HG03103 (cell line): ENCODE results near the gene DENND5A.

Experiments used
- ATAC-seq: cut with Tn5 transposase; IDR thresholded peaks from one replicate; pipeline ENCODE4 v1.9.1; 2021; ENCODE audit warnings: low read depth; ENCODE audit not compliant: unreplicated experiment

The DENND5A gene

DNA sequence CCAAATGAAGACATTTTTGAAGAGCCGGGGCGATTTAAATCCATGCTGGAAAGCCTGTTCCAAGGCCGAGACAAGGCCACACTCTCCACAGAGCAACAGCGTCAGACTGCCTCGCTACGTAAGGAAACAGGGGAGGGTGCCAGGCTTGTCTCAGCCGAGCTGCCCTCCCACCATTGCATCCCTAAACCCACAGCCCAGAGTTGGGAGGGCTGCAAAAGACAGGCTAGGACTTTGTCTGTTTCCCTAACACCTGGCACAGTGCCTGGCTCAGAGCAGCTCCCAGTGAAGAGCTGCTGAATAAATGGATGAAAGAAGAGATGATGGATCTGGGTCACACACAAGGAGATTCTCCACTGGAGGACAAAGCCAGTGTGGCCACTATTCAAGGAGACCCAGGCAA lies 122.4 kb downstream of the DENND5A start:
- no peak for ATAC-seq

DNA sequence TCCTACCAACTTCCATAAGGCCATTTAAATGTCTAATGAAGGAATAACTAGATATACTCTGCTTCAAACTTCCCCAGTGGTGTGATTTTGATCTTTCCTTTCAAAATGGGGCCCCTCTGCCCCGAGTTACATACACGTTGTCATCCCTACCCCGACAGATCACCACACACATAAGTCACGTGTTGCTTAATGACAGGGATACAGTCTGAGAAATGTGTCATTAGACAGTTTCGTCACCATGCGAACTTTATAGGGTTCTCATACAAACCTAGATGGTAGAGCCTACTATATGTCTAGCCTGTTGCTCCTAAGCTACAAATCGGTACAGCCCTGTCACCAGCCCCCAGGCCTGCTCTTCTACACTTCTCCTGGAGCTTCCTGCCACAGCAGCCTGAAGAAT lies 124.0 kb downstream of the DENND5A start:
- ATAC-seq: no peak

DNA sequence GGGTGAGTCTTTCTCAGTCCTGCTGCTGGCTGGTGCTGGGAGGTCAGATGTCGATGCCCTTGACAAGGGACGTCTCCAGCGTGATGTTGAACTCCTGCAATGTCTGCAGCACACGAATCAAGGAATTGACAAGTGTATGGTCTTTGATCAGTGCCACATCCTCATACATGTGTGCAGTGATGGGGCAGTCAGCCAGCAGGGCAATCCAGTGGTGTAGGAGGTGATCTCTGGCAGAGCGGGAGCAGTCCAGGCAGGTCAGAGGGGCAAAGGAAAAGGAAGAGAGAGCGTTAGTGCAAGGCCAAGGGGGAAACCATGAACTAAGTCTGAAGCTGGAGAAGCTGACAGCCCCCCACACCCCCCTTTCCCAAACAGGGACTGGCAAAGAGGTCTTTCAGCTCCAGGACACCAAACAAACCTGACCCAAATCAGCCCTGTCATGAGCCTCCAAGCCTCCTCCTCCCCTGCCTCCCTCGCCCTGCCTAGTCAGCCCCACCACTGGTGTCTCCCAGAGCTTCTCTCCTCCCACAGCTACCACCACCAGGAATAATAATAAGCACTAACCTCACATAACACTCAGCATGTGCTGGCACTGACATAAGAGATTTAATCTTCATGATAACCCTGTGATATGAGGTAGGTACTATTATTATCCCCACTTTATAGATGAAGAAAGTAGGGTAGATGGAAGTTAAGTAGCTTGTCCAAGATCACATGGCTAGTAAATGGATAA lies 125.4 kb downstream of the DENND5A start:
- no peak for ATAC-seq

DNA sequence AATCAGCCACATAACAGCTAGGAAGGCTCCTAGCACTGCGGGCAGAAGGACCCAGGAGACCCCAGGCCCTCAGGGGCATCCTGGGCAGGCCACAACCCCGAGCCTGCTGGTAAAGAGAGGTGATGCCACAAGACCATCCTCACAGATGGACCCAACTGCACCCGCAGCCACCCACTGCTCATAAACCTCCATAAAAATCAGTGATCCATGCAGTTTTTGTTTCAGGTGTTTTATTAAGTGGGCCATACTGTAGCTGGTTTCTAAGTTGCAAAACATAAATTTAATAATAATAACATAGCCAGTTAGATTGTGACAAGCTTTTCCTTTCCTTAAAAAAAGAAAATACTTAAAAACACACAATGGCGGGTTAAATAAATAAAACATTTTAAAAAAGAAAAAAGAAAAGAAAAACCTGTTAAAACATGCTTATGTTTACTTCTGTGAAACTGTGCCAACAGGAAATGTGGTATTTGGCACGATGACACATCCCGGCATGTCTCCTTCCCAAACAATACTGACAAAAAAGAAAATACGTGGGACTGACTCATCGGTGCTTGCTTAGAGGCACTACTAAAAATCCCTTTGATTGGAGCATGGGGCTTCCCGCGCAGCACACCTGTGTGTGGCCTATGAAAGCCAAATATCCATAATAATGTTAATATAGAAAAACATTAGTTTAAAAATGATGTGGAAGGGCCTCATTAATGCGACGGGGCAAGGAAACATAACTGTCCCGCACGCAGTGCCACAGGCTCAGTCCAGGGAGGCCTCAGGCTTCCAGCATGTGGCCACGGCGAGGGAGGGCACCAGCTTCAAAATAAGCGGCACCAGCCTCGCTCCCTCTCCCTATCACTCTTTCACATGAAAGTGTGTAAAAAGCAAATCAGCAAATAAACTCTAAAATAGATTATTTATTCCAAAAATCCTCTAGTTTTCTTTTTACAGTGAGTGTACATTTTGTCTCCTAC lies 126.3 kb downstream of the DENND5A start:
- no peak for ATAC-seq

DNA sequence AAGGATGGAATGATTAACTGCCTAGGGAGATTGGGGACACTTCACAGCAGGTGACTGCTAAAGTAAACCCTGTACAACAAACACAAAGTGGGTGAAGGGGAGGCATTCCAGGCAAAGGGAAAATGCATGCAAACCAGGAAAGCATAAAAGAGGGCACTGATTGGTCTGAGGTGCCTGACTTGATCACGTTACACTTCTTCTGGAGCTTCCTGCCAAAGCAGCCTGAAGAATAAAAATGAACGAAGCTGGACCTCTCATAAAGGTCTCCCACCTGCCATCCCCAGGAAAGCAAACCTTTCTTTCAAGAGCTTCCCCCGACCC lies 127.1 kb downstream of the DENND5A start:
- ATAC-seq: no peak

DNA sequence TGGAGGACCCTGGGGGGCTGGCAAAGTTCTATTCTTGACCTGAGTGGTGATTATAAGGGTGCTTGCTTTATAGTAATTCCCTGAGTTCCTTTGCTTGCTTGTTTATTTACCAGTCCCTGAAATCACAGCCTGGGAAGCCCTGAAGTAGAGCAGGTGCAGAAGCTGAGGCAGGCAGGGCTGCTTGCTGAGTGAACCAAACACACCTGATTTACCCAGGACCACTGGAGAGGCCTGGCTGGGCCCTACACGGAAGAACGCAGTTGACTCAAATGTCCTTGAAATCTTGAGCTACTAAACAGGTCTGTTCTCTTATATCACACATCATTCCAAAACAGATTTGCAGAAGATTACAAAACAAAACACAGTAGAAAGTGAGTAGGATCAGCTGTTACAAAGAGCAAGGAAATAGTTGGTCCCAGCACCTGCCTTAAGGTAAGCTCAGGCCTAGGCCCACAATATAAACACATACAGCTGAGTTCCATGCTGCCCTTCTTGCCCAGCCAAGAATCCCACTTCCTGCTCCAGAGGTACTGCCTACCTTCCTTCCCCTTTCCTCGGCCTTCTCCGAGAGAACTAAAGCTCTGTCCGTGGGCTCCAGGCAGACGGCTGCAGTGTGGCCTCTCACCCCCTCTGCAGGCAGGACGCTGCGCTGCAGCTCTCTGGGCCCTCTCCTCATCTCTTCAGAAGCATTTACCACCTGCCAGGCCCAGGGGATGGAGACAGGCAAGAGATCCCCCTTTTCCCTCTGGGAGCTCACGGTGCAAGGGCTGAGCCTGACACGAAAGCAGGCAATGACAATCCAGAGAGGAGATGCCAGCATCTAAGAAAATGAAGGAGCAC lies 127.6 kb downstream of the DENND5A start:
- ATAC-seq: peak; percentile 73

DNA sequence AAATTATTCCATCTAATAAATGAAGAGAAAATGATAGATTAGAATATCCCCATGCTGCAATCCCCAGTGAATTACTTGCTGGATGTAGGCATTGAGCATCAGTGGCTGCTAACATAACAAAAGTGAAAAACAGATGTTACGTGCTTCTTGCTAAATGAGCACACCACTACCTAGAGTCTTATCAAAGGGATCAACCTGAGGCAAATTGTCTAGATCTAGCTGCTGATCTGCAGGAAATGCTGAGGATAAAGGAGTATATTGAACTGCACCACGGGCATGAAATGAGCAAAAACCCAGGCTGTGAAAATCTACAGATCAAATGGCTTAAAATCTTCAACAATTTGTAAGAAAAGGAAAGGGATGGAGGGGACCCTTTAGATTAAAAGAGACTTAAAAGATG lies 128.4 kb downstream of the DENND5A start:
- no peak for ATAC-seq

DNA sequence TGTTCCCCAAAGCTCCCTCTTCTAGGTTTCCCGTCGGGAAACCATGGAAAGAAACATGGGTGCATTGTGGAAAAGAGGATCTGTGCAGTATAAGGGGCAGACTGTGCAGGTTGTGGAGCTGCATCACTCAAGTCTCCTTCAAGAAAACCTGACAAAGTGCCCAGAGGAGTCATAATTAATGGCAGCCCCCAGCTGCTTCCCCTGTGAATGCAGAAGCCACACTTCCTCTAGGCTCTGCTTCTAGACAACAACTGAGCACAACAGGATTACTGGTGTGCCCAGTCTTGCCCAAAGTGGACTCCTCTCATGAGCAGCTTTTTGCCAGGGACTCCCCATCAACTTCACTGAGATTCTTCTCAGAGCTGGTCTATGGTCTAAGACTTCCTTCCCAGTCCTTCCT lies 131.2 kb downstream of the DENND5A start:
- ATAC-seq: no peak

DNA sequence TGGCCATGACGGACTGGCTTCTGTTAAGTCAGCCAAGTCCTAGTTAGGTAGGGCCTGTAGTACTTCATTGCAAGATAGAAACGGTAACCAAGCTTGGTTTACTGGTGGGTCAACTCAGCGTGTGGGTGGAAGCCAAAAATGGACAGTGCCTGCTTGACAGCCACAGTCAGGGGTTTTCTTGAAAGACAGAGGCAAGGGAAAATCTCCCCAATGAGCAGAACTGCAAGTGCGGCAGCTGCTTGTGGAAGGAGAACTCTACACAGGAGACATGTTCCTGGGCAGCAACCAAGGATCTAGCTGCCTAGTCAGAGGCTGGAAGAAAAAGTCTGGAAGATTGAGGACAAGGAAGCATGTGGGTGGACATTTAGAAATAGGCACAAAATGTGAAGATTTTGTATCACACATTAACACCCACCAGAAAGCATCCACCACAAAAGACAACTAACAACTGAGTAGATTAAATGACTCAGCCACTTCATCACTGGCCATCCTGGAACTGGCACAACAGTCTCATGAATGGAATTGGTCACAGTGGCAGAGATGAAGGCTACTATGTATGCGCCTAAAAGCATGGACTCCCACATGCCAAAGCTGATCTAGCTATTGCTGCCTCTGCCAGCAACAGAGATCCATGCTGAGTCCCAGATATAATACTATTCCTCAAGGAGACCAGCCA lies 132.8 kb downstream of the DENND5A start:
- ATAC-seq: no peak

DNA sequence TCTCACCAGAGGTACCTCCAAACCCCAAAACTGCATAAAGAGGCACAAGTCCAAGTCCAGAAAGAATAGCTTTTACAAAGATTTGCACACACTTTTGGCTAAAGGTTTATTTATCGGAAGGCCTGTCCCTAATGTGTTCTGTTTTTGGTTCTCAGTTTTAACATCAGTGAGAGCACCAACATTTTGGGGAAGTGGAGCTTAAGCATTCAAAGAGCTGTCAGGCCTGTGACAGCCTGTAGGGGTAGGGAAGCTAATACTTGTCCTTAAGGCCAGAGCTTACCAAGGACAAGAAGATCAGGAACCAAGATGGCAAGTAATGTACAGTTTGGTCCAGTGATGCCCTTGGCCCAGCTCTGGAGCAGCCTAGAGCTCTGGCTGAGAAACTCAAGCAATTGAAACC lies 134.9 kb downstream of the DENND5A start:
- ATAC-seq: no peak

DNA sequence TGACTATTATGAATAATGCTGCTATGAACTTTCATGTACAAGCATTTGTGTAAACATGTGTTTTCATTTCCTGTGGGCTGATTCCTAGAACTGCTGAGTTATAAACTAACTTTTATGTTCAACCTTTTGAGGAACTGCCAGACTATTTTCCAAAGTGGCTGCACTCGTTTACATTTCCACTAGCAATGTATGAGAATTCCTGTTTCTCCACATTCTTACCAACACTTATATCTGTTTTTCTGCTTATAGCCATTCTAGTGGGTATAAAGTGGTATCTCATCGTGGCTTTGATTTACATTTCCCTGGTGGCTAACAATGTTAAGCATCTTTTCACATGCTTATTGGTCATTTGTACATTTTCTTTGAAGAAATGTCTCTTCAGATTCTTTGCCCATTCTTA lies 138.5 kb downstream of the DENND5A start:
- ATAC-seq: no peak

DNA sequence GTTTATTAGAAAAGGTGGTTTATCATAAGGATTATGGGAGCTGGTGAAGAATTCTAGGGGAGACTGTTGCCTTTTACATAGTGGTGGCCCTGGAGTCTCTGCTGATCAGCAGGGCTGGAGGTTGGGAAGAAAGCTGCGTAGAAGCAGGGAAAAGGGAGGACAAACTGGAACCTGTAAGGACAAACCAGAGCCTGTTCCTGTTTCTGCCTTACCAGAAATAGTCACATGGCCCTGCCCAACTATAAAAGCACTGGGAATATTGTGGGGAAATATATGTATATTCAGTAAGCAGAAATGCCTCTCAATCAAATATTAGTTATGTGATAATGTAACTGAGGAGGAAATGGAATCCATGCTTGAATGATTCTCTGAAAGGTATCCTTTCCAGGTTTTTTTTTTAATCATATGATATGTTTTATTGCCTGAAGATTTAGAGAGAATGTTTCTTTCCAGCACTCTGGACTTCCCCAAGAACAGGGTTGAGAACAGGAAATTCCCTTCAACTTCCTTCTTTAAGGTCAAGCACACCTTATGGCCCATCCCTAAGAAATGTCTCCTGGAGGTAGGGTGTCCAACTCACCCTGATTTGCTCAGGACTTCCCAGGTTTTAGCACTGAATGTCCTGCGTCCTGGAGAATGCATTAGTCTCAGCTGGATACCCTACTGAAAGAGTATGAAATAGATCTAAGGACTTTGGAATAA lies 139.8 kb downstream of the DENND5A start:
- ATAC-seq: no peak

DNA sequence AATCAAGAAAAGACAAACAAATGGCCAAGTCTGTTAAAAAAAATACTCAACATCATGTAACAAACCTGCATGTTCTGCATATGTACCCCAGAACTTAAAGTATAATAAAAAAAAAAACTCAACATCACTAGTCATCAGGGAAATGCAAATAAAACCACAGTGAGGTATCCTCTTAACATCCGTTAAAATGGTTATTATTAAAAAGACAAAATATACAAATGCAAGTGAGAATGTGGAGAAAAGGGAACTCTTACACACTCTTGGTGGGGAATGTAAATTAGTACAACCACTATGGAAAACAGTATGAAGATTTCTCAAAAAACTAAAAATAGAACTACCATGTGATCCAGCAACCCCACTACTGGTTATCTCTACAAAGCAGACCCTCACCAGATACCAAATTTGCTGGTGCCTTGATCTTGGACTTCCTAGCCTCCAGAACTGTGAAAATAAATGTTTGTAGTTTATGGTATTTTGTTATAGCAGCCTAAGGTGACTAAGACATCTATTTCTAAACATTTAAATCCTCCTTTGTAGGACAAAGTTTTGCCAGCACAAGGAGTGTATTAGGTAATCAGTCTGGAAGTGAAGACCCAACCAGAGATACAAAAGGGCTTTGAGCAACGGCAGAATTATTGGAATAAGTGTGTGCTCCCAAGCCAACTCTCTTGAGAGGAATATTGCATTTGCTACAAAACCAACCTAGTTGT lies 141.4 kb downstream of the DENND5A start:
- ATAC-seq: no peak

DNA sequence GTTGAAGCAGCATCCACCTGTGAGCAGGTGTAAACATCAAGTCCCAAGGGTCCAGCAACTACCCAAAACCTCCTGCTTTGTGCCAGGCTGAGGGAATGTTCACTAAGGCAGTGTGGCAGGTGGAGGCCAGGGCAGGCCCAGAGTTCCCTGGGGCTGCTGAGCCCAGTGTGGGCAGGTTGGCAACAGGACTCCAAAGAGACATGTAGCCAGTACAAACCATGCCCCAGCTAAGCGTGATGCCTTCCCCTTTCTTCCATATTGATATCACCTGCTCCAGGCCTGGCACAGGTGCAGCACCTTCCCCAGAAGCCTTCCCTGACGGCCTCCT lies 143.7 kb downstream of the DENND5A start:
- no peak for ATAC-seq

DNA sequence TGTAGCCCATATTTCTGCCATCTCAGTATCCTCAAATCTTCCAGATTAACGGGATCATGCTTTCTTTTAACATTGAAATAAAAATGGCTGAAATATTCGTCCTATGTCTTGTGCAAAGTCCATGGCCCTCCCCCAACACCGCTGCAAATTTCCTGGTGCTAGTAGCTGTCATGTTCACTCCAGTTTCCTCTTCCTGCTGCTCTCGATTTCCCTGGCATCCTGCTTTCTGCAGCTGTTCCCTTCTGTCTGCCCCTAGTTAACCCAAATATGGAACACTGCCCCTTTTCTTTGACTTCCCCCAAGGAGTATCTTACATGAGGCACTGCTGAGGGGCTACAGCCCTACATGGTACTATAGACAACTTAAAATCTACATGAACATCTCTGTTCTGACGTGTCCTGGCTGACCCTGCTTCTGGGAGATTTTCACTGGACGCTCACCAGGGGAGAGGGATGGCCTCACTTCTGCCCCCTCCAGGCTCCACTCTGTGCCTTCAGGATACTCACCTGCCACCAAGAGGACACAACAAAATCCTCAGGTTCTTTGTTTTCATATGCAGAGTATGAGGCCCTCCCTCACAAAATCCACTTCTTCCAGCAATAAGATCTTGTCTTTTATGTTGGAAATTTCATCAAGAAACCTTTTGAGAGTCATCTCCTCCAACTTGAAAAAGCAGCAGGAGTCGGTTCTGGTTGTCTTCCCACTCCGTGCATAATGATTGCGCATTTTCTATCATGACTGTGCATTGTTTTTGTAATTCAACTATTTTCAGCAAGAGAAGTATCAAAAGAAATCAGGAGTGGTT lies 144.3 kb downstream of the DENND5A start:
- ATAC-seq: no peak

DNA sequence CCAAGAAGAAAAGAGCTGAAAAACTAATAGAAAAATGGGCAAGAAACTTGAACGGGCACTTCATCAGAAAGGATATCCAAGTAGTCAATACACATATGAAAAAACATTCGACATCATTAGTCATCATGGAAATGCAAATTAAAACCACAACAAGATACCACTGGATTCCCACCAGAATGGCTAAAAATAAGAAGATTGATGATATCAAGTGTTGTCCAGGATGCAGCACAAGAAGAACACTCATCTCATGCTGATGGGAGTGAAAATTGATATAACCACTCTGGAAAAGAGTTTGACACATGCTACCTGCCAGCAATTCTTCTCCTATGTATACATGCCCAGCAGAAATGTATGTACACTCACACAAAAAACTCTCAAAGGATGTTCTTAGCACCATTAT lies 146.9 kb downstream of the DENND5A start:
- no peak for ATAC-seq

DNA sequence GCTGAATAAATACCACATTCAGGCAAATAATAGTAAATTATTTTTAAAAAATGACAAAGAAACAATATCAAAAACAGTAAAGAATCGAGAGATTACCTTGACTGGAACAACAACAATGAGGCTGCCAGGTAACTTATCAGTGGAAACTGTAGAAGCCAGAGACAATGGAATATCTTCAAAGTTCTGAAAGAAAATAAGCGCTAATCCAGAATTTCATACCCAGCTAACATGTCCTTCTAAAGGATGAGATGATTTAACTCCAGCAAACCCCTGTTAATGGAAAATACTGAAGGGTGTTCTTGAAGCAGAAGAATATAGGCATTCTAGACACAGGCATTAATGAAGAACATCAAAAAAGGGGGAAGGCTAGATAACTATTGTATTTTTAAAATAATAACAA lies 153.1 kb downstream of the DENND5A start:
- ATAC-seq: no peak

DNA sequence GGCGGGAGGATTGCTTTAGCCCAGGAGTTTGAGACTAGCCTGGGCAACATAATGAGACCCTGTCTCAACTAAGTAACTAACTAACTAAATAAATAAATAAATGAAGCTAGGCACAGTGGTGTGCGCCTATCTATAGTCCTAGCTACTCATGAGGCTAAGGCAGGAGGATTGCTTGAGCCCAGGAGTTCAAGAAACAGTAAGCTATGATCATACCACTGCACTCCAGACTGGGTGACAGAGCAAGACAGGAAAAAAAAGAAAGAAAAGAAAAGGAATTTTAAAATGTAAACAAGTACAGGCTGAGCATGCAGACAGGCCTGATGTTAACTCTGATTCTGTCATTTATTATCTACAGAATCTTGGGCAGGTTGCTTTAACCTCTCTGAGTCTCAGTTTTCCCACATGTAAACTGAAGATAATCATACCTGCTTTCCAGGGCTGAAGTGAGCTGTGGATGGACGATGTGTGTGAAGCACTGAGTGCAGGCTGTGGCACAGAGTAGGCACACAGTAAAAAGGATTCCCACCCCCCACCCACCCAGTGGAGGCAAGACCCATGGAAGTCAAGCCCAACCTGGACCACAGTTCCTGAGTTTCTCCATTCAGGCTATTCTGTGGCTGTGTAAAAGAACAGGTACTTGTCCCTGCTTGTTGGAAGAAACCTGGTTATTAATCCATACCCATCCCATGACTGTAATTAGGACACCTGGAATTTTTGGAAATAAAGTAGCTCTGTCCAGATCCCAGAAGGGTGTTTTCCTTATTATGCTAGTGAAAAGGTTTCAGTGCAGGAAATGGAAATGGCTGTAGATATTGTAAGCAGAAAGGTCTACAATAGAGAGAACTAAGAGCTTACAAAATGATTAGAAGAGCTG lies 155.1 kb downstream of the DENND5A start:
- ATAC-seq: no peak
